ENCODE results near the gene PELI2.

DNA sequence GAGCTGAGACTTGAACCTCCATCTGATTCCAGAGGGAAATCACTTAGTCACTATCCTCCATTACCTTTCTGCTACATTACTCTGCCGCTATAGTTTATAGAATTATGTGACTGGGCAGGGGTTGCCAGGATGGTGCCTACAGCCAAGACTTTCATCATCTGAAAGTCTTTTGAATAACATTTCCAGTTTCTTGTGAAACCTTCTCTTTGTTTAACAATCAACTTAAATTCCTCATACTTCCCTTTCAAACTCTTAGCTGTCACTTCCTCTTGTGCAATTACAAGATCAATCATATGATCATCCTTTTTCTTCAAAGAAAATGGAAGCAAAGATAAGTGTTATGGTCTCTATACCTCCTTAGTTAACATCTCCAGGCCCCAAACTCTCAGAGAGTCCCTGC, 25.4 kb upstream of the PELI2 start:
- TF ChIP-seq, protein P1, sequence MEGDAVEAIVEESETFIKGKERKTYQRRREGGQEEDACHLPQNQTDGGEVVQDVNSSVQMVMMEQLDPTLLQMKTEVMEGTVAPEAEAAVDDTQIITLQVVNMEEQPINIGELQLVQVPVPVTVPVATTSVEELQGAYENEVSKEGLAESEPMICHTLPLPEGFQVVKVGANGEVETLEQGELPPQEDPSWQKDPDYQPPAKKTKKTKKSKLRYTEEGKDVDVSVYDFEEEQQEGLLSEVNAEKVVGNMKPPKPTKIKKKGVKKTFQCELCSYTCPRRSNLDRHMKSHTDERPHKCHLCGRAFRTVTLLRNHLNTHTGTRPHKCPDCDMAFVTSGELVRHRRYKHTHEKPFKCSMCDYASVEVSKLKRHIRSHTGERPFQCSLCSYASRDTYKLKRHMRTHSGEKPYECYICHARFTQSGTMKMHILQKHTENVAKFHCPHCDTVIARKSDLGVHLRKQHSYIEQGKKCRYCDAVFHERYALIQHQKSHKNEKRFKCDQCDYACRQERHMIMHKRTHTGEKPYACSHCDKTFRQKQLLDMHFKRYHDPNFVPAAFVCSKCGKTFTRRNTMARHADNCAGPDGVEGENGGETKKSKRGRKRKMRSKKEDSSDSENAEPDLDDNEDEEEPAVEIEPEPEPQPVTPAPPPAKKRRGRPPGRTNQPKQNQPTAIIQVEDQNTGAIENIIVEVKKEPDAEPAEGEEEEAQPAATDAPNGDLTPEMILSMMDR (IDR thresholded peaks at IDR 0.05; ENCODE audit: low read length), result no peak
- TF ChIP-seq EZH2 (IDR thresholded peaks at IDR 0.05; ENCODE audit: borderline replicate concordance, low read length), result no peak

Data from OCI-LY1 (cell line).